Retinal pigment epithelial cell (primary cell): ENCODE results near the gene PKM.

Experiments used
- DNase-seq: peaks from one replicate; pipeline ENCODE4 v3.0.0-alpha.2; 2010; ENCODE audit warnings: low read depth
- H3K4me3 ChIP-seq: 2 replicates; pipeline ENCODE4 v1.5.1; 2011; ENCODE audit warnings: mild to moderate bottlenecking, low read length, control low read depth, moderate library complexity
- TF ChIP-seq, protein P1 (sequence below): conservative IDR thresholded peaks from 2 replicates; pipeline ENCODE4 v1.5.1; 2011; ENCODE audit warnings: low read depth, low read length, control low read depth, inconsistent platforms

Gene PKM

DNA sequence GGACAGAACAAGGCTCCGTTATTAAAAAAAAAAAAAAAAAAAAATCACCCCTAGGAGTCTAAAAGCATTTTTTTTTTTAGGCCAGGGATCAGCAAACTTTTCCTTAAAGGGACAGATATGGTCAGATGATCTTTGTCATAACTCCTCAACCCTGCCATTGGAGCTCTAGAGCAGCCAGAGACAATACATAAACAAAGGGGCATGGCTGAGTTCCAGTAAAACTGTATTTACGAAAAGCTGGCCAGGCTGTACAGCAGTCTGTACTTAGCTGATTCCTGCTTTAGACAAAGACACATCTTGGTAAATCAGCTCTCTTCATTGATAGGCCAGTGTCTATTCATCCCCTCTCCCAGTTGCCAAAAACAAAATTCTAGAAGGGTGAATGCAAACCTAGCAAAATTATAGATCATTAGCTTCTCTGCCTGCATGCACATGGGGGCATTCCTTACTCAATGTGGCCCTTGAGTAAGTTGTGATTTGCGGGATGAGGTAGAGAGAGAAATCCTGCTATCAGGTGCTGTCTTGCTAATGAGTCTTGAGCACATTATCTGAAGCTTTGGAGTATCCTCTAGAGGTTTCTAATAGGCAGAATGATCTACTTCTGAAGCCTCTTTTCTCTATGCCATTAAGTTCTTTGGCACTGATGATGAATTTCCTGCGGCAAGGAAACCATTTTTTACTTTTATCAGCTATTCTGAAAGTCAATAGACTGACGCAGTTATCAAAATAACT is 77.6 kb downstream of the PKM start:
- TF ChIP-seq, protein P1, sequence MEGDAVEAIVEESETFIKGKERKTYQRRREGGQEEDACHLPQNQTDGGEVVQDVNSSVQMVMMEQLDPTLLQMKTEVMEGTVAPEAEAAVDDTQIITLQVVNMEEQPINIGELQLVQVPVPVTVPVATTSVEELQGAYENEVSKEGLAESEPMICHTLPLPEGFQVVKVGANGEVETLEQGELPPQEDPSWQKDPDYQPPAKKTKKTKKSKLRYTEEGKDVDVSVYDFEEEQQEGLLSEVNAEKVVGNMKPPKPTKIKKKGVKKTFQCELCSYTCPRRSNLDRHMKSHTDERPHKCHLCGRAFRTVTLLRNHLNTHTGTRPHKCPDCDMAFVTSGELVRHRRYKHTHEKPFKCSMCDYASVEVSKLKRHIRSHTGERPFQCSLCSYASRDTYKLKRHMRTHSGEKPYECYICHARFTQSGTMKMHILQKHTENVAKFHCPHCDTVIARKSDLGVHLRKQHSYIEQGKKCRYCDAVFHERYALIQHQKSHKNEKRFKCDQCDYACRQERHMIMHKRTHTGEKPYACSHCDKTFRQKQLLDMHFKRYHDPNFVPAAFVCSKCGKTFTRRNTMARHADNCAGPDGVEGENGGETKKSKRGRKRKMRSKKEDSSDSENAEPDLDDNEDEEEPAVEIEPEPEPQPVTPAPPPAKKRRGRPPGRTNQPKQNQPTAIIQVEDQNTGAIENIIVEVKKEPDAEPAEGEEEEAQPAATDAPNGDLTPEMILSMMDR = no peak
- H3K4me3 ChIP-seq = no peak overlapping the region
- DNase-seq = no peak
